ENCODE measurements around the gene CYTL1.
"Not testable (repeated sequence)": the region's sequence is repeated elsewhere in the genome, so short reads cannot be mapped to it uniquely, and the experiment has no call there.

CYTL1 gene

GRCh38 chr4:5034206-5034605, 14.9 kb upstream of the CYTL1 start:
- DNase-seq (ENCODE audit: low spot score), result no peak
- no peak for FAIRE-seq

GRCh38 chr4:5033281-5033841, 14.1 kb upstream of the CYTL1 start:
- DNase-seq (ENCODE audit: low spot score) (no peak), FAIRE-seq (no peak)

- FAIRE-seq, result no peak
- no peak for DNase-seq (ENCODE audit: low spot score)
Observed at GRCh38 chr4:5032813-5033212, 13.6 kb upstream of the CYTL1 start.

- no peak for DNase-seq (ENCODE audit: low spot score)
- FAIRE-seq, result no peak
Observed at GRCh38 chr4:5030927-5031326, 11.7 kb upstream of the CYTL1 start.

- FAIRE-seq (no peak), DNase-seq (ENCODE audit: low spot score) (no peak)
Observed at GRCh38 chr4:5030221-5030620, 11.0 kb upstream of the CYTL1 start.

- FAIRE-seq, result no peak
- no peak for DNase-seq (ENCODE audit: low spot score)
Observed at GRCh38 chr4:5029447-5029846, 10.2 kb upstream of the CYTL1 start.

- DNase-seq (ENCODE audit: low spot score) (no peak), FAIRE-seq (no peak)
Observed at GRCh38 chr4:5028480-5028879, 9.2 kb upstream of the CYTL1 start.

GRCh38 chr4:5027346-5027745, 8.1 kb upstream of the CYTL1 start:
- no peak for DNase-seq (ENCODE audit: low spot score)
- FAIRE-seq, result no peak

GRCh38 chr4:5026371-5026770, 7.1 kb upstream of the CYTL1 start:
- DNase-seq (ENCODE audit: low spot score) (no peak), FAIRE-seq (no peak)

- DNase-seq (ENCODE audit: low spot score), result no peak
- no peak for FAIRE-seq
Observed at GRCh38 chr4:5024673-5025072, 5.4 kb upstream of the CYTL1 start.

GRCh38 chr4:5021546-5021945, 2.3 kb upstream of the CYTL1 start:
- DNase-seq (ENCODE audit: low spot score) (no peak), FAIRE-seq (no peak)

- DNase-seq (ENCODE audit: low spot score) (no peak), FAIRE-seq (no peak)
Observed at GRCh38 chr4:5020341-5020740, 1.1 kb upstream of the CYTL1 start.

GRCh38 chr4:5019796-5020195, 538 bp upstream of the CYTL1 start:
- DNase-seq (ENCODE audit: low spot score) (no peak), FAIRE-seq (no peak)

- DNase-seq (ENCODE audit: low spot score), result no peak
- FAIRE-seq, result no peak
Observed at GRCh38 chr4:5018603-5019002, 655 bp downstream of the CYTL1 start.

- DNase-seq (ENCODE audit: low spot score) (no peak), FAIRE-seq (no peak)
Observed at GRCh38 chr4:5018096-5018495, 1.2 kb downstream of the CYTL1 start.

GRCh38 chr4:5014007-5014682, 5.1 kb downstream of the CYTL1 start:
- FAIRE-seq (no peak), DNase-seq (ENCODE audit: low spot score) (no peak)

- DNase-seq (ENCODE audit: low spot score) (no peak), FAIRE-seq (no peak)
Observed at GRCh38 chr4:5012958-5013357, 6.3 kb downstream of the CYTL1 start.

- no peak for FAIRE-seq
Observed at GRCh38 chr4:5012244-5012898, 6.9 kb downstream of the CYTL1 start.

GRCh38 chr4:5010984-5011383, 8.3 kb downstream of the CYTL1 start:
- no peak for DNase-seq (ENCODE audit: low spot score)
- FAIRE-seq, result no peak

More at GRCh38 chr4:5012244-5012898, 6.9 kb downstream of the CYTL1 start:
- no peak for DNase-seq (ENCODE audit: low spot score)

GRCh38 chr4:5009796-5010195, 9.5 kb downstream of the CYTL1 start:
- DNase-seq (ENCODE audit: low spot score) (no peak), FAIRE-seq (no peak)

GRCh38 chr4:5006932-5007331, 12.3 kb downstream of the CYTL1 start:
- DNase-seq (ENCODE audit: low spot score); FAIRE-seq: not testable (repeated sequence)

- no peak for FAIRE-seq
- DNase-seq (ENCODE audit: low spot score), result no peak
Observed at GRCh38 chr4:5004496-5004895, 14.8 kb downstream of the CYTL1 start.

GRCh38 chr4:5003918-5004317, 15.3 kb downstream of the CYTL1 start:
- DNase-seq (ENCODE audit: low spot score) (no peak), FAIRE-seq (no peak)
